Measurements from ENCODE around the gene COL13A1.

The COL13A1 gene

GRCh38 chr10:69791812-69792211 lies 9.9 kb upstream of the COL13A1 start:
- DNase-seq (ENCODE audit: low read depth in 2 of 2): no peak

- no peak for DNase-seq (ENCODE audit: low read depth in 2 of 2)
Measured at GRCh38 chr10:69792341-69792740, 9.4 kb upstream of the COL13A1 start.

GRCh38 chr10:69794673-69795072 lies 7.0 kb upstream of the COL13A1 start:
- DNase-seq (ENCODE audit: low read depth in 2 of 2): no peak

GRCh38 chr10:69795242-69795934 lies 6.3 kb upstream of the COL13A1 start:
- DNase-seq (ENCODE audit: low read depth in 2 of 2): no peak

GRCh38 chr10:69797959-69798358 lies 3.7 kb upstream of the COL13A1 start:
- DNase-seq (ENCODE audit: low read depth in 2 of 2): no peak

GRCh38 chr10:69800109-69800508 lies 1.6 kb upstream of the COL13A1 start:
- no peak for DNase-seq (ENCODE audit: low read depth in 2 of 2)

GRCh38 chr10:69800665-69801064 lies 1.0 kb upstream of the COL13A1 start:
- no peak for DNase-seq (ENCODE audit: low read depth in 2 of 2)

- peak; percentile 7 to 10 for DNase-seq (ENCODE audit: low read depth in 2 of 2)
Measured at GRCh38 chr10:69801094-69801433, 642 bp upstream of the COL13A1 start.

GRCh38 chr10:69802424-69803161 lies 887 bp downstream of the COL13A1 start:
- DNase-seq (ENCODE audit: low read depth in 2 of 2): no peak

- no peak for DNase-seq (ENCODE audit: low read depth in 2 of 2)
Measured at GRCh38 chr10:69803809-69804208, 2.1 kb downstream of the COL13A1 start.

GRCh38 chr10:69804775-69805174 lies 3.1 kb downstream of the COL13A1 start:
- DNase-seq (ENCODE audit: low read depth in 2 of 2): no peak

- DNase-seq (ENCODE audit: low read depth in 2 of 2): no peak
Measured at GRCh38 chr10:69807122-69807521, 5.4 kb downstream of the COL13A1 start.

GRCh38 chr10:69807696-69808095 lies 6.0 kb downstream of the COL13A1 start:
- no peak for DNase-seq (ENCODE audit: low read depth in 2 of 2)

GRCh38 chr10:69809318-69809717 lies 7.6 kb downstream of the COL13A1 start:
- DNase-seq (ENCODE audit: low read depth in 2 of 2): no peak

GRCh38 chr10:69810097-69810496 lies 8.4 kb downstream of the COL13A1 start:
- no peak for DNase-seq (ENCODE audit: low read depth in 2 of 2)

- DNase-seq (ENCODE audit: low read depth in 2 of 2): no peak
Measured at GRCh38 chr10:69810675-69811397, 9.1 kb downstream of the COL13A1 start.

- DNase-seq (ENCODE audit: low read depth in 2 of 2): no peak
Measured at GRCh38 chr10:69813632-69814031, 11.9 kb downstream of the COL13A1 start.

GRCh38 chr10:69814251-69814650 lies 12.5 kb downstream of the COL13A1 start:
- DNase-seq (ENCODE audit: low read depth in 2 of 2): no peak

- DNase-seq (ENCODE audit: low read depth in 2 of 2): no peak
Measured at GRCh38 chr10:69815104-69815503, 13.4 kb downstream of the COL13A1 start.

GRCh38 chr10:69816521-69816920 lies 14.8 kb downstream of the COL13A1 start:
- DNase-seq (ENCODE audit: low read depth in 2 of 2): no peak

- no peak for DNase-seq (ENCODE audit: low read depth in 2 of 2)
Measured at GRCh38 chr10:69817078-69817581, 15.4 kb downstream of the COL13A1 start.

GRCh38 chr10:69818676-69819239 lies 17.1 kb downstream of the COL13A1 start:
- no peak for DNase-seq (ENCODE audit: low read depth in 2 of 2)

All from stimulated activated CD4-positive, alpha-beta T cell treated with anti-CD3 and anti-CD28 coated beads, Interleukin-15, amount 100 ng/mL, for 48 hours (primary cell).